Glomerular endothelial cell (primary cell): ENCODE results near the gene RPL18. TPM values are rescaled to one million over a fixed set of nuclear protein-coding genes. Genes with fewer than 3 reads are reported as not detected.

Experiments
- DNase-seq: peaks from one replicate; pipeline ENCODE4 v3.0.0-alpha.2; 2011; ENCODE audit warnings: low read depth, low spot score; ENCODE audit errors: extremely low read depth
- total RNA-seq: library from RNA; depleted of rRNA; stranded (reverse); fragments of >200 nt; gene quantifications from 2 replicates; pipeline ENCODE4 v1.2.3, GENCODE V29; 2015

Gene RPL18
- total RNA-seq, 1 donor from 2014 or later: 1,686 TPM

DNA sequence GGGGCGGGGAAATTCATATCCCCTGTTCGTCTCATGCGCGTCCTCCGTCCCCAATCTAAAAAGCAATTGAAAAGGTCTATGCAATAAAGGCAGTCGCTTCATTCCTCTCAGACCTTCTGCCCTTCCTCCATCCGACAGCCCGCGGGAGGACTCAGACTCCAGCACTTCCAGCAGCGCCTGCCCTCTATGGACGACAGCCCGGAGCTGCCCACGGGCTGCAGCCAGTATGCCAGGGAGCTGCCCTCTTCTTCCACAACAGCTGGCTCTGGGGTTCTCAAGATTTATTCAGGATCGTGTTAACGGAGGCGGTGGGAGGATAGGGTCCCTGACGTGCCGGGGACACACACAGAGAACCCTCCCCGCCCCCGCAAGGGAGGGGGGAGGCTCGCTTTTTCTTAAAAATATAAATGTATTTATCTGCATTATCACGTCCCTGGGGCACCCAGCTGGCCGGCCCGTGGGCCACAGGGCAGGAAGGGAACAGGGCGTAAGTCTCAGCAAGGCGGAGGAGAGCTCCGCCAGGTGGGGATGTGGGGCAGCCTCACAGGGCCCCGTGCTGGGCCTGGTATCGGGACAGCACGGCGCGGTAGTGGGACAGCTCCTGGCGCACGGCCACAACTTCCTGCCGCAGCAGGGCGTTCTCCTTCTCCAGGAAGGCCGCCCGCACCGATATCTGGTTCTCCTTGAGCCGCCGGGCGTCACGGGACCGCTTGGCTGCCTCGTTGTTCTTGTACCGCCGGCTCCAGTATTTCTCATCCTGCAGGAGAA is 11.5 kb upstream of the RPL18 start:
- DNase-seq: no peak

DNA sequence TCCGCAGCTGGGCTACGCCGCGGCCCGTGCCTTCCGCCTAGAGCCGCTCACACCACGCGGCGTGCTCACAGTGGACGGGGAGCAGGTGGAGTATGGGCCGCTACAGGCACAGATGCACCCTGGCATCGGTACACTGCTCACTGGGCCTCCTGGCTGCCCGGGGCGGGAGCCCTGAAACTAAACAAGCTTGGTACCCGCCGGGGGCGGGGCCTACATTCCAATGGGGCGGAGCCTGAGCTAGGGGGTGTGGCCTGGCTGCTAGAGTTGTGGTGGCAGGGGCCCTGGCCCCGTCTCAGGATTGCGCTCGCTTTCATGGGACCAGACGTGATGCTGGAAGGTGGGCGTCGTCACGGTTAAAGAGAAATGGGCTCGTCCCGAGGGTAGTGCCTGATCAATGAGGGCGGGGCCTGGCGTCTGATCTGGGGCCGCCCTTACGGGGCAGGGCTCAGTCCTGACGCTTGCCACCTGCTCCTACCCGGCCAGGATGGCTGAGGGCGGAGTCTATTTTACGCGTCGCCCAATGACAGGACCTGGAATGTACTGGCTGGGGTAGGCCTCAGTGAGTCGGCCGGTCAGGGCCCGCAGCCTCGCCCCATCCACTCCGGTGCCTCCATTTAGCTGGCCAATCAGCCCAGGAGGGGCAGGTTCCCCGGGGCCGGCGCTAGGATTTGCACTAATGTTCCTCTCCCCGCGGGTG is 10.8 kb upstream of the RPL18 start:
- no peak for DNase-seq

DNA sequence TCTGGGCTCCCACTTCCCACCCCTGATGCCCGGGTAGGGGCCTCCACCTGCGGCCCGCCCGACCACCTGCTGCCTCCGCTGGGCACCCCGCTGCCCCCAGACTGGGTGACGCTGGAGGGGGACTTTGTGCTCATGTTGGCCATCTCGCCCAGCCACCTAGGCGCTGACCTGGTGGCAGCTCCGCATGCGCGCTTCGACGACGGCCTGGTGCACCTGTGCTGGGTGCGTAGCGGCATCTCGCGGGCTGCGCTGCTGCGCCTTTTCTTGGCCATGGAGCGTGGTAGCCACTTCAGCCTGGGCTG is 10.3 kb upstream of the RPL18 start:
- no peak for DNase-seq

DNA sequence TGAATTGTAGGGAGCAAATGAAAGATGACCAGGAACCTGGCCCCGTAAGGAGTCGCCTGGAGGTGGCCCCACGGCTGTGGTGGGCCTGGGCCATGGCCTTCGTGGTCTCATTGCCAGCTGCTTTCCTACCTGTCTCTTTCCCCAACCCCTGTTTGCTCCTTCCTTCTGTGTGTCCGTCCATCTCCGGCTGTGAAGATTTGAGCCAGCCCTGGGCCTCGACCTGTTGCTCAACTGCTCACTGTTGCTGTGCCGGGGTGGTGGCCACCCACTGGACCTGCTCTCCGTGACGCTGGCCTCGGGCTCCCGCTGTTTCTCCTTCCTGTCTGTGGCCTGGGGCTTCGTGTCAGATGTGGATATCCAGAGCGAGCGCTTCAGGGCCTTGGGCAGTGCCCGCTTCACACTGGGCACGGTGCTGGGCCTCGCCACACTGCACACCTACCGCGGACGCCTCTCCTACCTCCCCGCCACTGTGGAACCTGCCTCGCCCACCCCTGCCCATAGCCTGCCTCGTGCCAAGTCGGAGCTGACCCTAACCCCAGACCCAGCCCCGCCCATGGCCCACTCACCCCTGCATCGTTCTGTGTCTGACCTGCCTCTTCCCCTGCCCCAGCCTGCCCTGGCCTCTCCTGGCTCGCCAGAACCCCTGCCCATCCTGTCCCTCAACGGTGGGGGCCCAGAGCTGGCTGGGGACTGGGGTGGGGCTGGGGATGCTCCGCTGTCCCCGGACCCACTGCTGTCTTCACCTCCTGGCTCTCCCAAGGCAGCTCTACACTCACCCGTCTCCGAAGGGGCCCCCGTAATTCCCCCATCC is 9.7 kb upstream of the RPL18 start:
- DNase-seq: no peak

DNA sequence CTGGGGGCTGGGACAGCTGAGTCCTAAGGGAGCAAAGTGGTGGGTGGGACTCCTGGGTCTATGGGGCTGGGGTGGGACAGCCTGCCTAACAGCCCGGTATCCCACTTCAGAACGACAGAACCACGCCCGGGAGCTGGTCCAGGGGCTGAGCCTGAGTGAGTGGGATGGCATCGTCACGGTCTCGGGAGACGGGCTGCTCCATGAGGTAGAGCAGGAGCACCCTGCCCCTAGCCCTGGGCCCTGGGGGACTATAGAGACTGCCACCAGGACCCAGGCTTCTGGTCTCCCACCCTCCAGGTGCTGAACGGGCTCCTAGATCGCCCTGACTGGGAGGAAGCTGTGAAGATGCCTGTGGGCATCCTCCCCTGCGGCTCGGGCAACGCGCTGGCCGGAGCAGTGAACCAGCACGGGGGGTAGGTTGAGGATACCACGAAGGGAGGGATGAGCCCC is 8.9 kb upstream of the RPL18 start:
- DNase-seq: no peak

DNA sequence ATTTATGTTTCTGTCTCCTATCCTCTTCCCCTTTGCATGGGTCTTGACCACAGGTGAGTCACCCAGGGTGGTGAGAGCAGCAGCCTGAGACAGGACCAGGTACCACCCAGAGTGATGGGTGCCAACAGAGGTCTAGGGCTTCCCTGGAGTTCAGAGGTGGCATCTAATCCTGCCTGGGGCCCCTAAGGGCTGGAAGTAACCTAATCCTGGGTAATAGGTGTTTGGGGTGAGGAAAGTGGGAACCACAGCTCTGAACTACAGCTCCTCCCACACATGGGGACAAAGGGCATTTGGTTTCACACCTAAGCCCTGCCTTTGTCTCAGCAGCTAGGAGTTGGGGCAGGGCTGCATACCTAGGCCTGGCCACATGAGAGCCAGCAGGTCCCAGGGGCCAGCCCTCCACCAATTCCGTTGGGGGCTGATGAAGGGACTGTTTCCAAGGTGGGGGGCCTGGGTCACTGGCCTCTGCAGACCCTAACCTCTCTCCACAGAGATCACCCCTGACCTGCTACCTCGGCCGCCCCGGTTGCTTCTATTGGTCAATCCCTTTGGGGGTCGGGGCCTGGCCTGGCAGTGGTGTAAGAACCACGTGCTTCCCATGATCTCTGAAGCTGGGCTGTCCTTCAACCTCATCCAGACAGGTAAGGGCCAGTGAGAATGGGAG is 8.4 kb upstream of the RPL18 start:
- DNase-seq: no peak

DNA sequence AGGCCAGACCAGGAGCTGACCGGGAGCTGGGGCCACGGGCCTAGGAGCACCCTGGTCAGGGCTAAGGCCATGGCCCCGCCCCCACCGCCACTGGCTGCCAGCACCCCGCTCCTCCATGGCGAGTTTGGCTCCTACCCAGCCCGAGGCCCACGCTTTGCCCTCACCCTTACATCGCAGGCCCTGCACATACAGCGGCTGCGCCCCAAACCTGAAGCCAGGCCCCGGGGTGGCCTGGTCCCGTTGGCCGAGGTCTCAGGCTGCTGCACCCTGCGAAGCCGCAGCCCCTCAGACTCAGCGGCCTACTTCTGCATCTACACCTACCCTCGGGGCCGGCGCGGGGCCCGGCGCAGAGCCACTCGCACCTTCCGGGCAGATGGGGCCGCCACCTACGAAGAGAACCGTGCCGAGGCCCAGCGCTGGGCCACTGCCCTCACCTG is 6.9 kb upstream of the RPL18 start:
- no peak for DNase-seq

DNA sequence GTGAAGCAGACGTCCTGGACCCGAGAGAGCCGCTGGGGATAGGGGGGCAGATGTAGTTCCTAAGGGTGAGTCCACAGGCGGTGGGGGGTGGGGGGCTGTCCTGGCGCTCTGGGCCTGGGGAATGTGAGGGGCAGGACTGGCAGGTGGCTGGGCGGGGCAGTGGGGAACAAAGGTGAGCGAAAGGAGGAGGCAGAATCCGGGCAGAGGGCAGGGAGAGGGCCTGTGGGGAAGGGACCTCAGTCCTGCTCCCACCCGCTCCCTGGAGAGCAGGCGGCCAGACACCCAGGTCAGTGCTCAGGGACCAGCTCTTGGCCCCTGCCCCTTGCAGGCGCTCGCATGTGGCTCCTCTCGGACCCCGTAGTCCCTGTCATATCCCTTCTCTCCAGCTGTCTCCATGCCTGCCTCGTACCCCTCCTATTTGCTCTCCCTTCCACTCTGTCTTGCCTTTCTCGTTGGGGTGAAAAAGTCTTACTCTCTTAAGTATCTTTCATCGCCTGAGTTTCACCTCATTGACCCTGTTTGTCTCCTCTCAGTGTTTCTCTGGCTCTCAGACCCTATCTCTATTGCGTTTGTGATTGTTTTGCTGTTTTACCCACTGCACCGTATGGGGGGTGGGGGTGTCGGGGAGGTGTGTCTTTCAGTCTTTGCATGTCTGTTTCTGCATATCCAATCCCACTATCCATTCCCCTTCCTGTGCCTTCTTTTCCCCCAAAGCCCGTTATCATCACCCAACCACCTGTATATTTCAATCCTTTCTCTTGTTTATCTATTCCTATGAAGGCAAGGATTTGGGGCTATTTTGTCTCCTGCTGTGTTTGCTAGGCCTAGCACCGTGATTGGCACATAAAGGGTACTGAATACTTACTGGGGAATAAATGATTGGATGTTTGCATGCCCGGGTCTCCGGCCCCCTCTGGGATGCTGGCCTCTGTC is 6.1 kb upstream of the RPL18 start:
- no peak for DNase-seq

DNA sequence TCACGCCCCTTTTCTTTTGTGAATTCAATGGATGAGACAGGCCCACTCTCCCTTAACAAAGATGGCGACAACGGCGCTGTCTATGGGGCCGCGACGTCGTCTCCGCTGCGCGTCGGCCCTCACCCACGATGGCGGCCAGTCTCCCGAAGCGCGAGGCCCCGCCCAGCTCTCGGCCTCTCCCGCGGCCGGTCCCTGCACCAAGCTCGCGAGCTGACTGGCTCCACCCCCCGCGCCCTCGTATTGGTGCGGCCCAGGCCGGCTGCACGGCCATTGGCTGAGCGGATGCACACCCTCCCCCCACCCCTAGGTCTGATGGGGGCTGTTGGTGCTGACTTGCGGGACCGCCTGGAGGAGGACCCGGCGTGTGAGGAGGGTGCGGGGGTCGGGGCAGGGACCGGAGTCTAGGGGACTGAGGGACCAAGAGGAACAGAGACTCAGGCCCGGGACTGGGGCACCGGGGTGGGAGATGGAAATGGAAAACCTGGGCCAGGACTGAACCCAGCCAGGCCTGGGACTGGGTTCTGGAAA is 5.2 kb upstream of the RPL18 start:
- DNase-seq: no peak

DNA sequence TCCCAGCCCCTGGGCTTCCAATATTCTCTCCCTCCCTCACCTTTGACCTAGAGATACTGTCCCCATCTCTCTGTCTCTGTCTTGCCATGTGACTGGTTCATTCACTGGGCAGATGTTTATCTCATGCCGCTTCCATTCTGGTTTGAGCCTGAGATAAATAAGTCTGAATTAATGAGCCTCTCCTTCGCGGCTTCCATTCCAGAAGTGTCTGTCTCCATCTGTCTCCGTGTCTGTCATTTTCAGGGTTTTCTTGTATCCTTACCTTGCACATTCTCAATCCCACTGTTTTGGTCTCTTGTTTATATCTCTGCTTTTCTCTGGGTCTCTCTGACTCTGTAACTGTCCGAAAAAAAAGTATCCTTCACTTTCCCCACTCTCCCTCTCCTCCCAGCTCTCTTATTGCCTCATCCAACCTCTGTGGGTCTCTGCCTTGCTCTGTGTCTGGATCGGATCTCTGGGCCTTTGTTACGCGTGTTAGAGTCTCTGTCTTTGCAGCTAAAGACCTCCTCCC is 4.6 kb upstream of the RPL18 start:
- no peak for DNase-seq

DNA sequence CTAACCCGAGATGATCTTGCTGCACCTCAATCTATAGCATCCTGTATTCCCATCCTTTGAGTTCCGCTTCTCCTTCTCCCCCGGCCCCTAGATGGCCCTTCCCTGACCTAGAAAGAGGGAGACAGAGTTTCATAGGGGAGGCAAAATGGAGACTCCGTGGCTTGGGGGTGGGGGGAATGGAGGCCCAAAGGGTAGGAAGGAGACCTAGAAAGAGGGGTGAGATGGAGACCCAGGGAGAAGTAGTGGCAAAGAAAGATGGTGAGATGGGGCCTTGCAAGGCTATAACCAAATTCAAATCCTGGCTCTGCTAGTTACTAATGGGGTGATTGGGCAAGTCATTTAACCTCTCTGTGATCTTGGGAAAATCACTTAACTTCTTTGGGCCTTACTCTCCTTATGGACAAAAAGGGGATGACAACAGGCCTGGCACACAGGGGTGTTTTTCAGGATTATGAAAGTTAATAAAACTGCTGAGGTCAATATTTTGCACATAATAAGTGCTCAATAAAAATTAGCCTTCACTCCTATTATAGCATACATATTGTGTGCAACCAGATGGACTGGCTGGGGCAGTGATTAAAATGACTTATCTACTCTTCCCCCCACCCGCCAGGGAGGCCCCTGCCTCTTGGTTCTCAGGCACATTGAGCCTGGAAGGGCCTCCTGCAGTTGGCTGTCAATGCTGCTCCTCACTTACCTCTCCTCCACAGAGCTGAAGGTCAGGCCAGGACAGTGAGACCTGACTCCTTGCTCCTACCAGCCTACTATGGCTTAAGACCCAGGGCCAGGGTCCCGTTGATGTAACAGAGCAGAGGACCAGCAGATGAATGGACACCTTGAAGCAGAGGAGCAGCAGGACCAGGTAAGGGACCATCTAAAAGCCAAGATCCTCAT is 961 bp upstream of the RPL18 start:
- DNase-seq: no peak

DNA sequence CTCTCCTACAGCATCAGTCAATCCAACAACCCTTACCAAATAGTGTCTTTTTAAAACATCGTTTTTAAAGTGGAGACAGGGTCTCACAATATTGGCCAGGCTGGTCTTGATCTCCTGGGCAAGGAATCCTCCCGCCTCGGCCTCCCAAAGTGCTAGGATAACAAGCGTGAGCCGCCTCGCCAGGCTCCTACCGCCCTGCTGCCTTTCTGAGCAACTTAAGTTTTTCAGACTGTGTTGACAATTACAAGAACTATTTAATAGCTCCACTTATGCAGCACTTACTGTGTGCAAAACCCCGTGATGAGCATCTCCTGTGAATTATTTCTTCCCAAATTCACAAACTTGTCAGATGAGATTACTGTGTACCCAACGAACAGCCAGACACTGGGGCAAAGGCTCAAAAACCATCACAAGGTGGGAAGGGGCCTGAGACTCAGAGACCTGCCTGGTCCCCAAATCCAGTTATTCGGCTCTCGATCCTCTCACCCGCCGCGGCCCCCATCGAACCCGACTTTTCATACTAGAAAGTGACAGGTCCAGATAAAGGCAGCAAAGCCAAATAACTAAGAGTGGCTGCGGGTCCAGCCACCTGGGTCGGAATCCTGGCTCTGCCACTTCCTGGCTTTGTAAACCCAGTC is 581 bp downstream of the RPL18 start:
- DNase-seq: no peak

DNA sequence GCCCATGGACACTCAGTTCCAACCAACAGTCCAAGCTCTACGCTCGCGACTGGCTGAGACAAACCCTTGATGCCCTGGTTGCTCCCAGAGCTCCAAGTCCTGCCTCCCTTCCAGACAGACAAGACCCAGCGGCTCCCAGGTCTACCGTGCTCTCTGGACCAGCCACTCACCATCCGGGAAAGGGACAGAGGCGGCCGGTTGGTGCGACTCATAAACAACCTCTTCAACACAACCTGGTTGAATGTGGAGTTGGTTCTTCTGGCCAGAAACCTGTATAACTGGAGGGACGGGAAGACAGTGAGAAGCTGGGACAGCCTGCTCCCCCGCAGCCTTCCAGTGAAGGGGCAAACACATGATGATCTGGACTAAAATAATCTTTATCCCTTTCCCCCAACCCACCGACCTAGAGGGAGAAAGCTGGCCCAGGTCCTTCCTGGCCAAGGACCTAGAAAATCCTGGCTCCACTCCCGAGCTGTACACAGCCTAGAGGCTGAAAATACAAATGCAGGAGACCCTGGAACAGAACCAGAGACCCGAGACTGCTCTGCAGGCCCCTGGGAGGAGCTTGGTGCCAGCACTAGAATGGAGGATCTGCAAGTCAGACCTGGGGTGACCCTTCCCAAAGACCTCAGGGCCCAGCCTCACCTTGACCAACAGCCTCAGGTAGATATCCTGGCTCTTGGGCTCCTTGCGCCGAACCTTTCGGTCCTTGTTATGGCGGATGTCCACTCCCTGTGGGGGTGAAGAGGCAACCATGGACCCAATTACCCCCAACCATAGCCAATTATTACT is 1.6 kb downstream of the RPL18 start:
- DNase-seq: no peak

DNA sequence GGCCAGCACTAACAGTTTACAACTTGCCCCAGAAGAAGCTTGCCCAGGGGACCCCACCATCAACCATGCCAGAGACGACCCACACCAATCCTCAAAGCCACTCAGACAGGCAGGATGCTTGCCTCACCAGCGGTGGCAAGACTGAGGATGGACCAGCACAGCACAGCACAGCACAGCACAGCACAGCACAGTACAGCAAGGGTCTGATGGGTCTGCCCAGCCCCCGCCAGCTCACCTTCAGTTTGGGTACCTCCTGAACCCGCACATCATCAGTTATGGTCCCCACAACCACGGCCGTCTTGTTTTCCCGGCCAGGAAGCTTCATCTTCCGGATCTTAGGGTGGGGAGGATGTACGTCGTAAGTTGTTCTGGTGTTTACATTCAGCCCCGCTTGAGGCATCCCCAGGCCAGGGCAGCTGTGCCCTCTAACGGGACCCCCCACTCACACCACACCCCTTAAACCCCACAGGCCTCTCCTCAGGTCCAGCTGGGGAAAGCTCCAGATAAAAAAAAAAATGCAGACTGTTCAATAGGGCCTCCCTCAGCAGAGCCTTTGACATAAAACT is 2.4 kb downstream of the RPL18 start:
- DNase-seq: no peak

DNA sequence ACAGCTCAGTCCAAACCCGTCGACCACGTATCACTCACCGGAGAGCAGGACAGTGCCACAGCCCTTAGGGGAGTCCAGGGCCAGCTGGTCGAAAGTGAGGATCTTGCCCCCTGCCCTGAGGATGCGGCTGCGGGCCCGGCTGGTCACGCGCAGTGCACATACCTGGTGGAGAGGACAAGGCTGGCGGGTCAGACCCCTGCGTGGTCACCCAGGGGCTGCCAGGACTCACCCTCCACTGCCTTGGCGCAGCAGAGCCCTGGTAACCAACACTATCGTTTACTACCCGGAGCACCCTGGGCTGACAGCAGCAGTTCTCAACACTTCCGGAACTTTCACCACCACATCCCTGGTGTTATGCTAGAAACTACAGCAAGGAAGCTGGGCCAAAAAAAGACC is 2.9 kb downstream of the RPL18 start:
- DNase-seq: no peak

DNA sequence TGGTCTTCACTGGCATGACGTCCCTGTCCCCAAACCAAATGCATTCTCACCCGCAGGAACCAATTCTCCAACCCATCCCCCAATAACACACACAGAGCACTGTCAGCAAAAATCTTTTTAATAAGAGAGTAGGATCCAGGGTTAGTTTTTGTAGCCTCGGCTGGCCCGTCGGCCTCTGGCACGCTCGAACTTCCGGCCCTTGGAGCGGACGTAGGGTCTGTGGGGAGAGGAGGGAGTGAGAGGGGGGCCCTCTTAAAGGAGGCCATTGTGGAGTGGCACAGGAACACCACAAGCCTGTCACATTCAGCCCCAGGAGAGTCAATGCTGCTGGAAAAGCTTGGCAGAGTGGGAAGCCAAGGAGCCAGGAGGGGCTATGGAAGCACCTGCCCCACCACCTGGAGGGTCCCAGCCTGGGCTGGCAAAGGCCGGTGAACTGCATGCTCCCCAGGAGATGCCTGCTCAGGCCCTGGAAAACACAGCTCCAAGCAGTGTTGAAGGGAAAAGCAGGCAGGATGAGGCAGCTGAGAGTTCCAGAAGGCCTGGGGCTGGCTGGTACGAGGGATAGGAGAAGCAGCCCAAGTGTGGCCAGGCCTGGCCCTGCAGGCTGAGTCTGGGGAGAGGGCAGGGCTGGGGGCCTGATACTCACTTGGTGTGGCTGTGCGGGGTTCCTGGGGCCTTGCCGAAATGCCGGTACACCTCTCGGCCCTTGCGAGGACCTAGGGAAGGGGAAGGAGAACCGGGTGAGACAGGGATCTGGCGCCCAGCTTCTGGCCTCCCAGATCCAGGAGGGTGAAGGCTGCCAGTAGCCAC is 3.5 kb downstream of the RPL18 start:
- no peak for DNase-seq
